HepG2 (cell line): Measurements from ENCODE around the gene ADGRG4.

ENCODE experiments used
- ADNP ChIP-seq: sonication (generic); formaldehyde crosslinking; IDR thresholded peaks from 2 replicates; pipeline ENCODE4 v1.4.0; 2020; ENCODE audit warnings: missing genetic modification reagents
- AKAP8 ChIP-seq: sonication (generic); formaldehyde crosslinking; IDR thresholded peaks from 2 replicates; pipeline ENCODE4 v1.5.1; 2020; ENCODE audit warnings: mild to moderate bottlenecking, missing genetic modification reagents
- CTCF ChIP-seq: sonication (generic); formaldehyde crosslinking; IDR thresholded peaks from 2 replicates; pipeline ENCODE4 v1.5.0; 2020; ENCODE audit warnings: mild to moderate bottlenecking, missing genetic modification reagents, moderate library complexity
- EP300 ChIP-seq, 3 experiments: sonication (generic) in 1 of 3; formaldehyde crosslinking in 1 of 3; IDR thresholded peaks; 2 replicates each; pipeline versions ENCODE4 v1.5.1 to v1.6.1; 2011 to 2020; ENCODE audit warnings: low read depth in 2 of 3, low read length in 2 of 3, borderline replicate concordance in 1 of 3, improper control_type of control experiment in 1 of 3, mild to moderate bottlenecking in 1 of 3, missing genetic modification reagents in 1 of 3, moderate library complexity in 1 of 3
- KDM5A ChIP-seq: fragments of 200-600 bp; sonication (generic); IDR thresholded peaks from 2 replicates; pipeline ENCODE4 v1.7.0; 2018; ENCODE audit warnings: antibody characterized with exemption, mild to moderate bottlenecking, low read length, borderline replicate concordance
- SIN3B ChIP-seq: fragments of 150-350 bp; IDR thresholded peaks from 2 replicates; pipeline ENCODE4 v1.6.1; 2014; ENCODE audit warnings: low read length
- SP1 ChIP-seq, 2 experiments: fragments of 450-650 bp in 1 of 2; sonication (generic) in 1 of 2; formaldehyde crosslinking in 1 of 2; IDR thresholded peaks; 2 replicates each; pipeline versions ENCODE4 v1.4.0 to v1.6.1; 2016 to 2020; ENCODE audit warnings: missing genetic modification reagents in 1 of 2
- ZFP62 ChIP-seq: sonication (generic); formaldehyde crosslinking; IDR thresholded peaks from 2 replicates; pipeline ENCODE4 v1.4.0; 2020; ENCODE audit warnings: missing genetic modification reagents
- ZNF75D ChIP-seq: sonication (generic); formaldehyde crosslinking; IDR thresholded peaks from 2 replicates; pipeline ENCODE4 v1.8.1; 2023; ENCODE audit warnings: missing genetic modification reagents, mild to moderate bottlenecking, borderline replicate concordance
- ZSCAN5A ChIP-seq: sonication (generic); formaldehyde crosslinking; IDR thresholded peaks from 2 replicates; pipeline ENCODE4 v1.8.0; 2022; ENCODE audit warnings: mild to moderate bottlenecking, missing genetic modification reagents, borderline replicate concordance

DNA sequence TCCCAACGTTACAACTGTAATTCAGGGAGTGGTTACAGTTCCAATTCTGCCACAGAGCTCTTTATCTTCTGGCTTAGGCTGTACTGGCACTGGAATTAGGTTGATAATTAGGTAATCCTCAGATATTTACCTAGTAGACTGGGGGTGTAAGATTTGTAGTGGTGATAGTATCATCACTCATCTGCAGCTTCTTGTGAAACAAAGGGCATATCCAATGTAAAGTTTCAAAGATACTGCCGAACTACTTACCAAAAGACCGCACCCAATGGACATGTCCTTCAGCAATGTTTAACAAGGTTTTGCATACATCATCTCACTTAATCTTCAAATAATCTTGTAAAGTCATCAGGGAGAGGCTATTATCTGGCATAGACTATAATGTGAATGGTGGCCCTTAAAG is 20.8 kb downstream of the ADGRG4 start:
- TF ChIP-seq ZNF75D (CRISPR knock-in tag) (no peak), ZFP62 (CRISPR knock-in tag) (no peak), SP1 (IDR thresholded peaks at IDR 0.05) (no peak), SP1 (CRISPR knock-in tag; IDR thresholded peaks at IDR 0.05) (no peak), AKAP8 (no peak), ZSCAN5A (CRISPR knock-in tag) (no peak), ADNP (CRISPR knock-in tag) (no peak), SIN3B (no peak), KDM5A (no peak), CTCF (CRISPR knock-in tag) (no peak), EP300 (IDR thresholded peaks at IDR 0.05; ENCODE audit: low read depth in 2 of 2, low read length in 2 of 2) (no peak), EP300 (CRISPR knock-in tag; IDR thresholded peaks at IDR 0.05; ENCODE audit: borderline replicate concordance) (no peak)
